ENCODE data around the gene ETV6.

Gene ETV6

DNA sequence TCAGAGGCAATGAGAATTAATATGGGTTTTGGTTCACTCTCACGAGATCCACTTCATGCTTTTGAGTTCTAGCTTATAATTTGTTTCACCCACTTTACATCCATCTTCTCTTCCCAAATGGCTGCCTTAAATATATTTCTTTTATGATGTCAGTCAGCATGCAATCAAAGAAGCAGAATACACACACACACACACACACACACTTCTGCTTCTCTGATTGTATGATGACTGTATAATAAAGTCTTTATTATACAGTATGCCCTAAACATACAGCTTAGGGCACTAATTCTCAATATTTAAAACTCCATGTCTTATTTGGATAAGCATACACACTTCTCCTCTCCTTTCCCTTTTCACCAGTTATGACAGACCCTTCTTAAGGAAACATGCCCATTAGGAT is 6.7 kb upstream of the ETV6 start:
- in situ Hi-C loops (cut with MboI; ENCODE audit: low sequenced_read_pairs): no loop called here

DNA sequence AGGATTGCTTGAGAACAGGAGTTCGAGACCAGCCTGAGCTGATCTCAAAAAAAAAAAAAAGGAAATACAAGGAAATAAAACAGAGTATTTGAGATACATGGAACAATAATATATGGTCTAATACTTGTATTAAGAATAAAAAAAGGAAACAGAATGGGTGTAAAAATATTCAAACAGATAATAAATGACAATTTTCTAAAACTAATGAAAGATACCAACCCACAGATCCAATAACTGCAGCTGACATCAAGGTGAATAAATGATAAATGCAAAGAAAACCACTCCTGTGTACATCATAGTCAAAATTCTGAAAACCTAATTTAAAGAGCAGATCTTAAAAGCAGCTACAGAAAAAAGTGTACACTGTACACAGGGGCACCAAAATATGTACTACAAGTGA is 4.1 kb upstream of the ETV6 start:
- in situ Hi-C loops (cut with MboI; ENCODE audit: low sequenced_read_pairs): no loop called here

DNA sequence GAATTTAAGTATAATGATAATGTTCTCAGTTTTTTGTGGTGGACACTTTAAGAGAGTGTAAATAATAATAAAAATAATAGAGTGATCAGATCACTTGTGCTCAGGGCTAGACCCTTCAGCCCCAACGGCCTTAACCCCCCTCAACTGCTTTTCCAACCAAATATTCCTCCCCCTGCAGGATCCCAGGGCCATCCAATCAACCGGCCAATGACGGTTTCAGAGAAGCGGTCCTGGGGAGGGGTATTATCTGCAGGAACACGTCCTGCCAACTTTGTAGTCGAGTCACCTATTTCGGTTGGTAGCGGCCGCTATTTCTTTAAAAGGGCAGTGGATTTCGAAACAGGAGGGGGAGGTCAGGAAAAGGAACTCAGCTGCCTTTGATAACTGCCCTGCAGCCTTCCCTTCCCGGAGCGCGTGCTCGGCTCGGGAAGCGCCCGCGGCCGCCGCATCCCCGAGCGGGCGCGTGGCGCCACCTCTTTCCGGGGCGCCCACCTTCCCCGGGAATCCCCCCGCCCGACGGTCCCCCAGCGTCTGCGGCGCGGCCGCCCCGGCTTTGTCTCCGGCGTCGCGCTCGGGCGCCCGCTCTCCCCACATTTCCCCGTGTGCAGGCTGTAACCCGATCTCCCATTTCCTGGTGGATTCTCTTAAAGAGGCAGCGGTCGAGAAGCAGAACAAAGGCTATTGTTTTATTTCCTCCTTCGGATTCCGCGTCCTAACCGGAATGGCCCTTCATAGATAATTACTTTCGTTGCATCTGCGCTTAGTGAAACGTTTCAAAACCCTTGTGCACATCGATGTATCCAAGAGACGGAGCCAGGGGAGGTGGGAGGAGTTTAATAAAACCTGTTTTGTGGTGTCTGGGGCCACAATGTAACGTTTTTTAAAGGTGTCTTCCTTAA is 711 bp upstream of the ETV6 start:
- in situ Hi-C loops (cut with MboI; ENCODE audit: low sequenced_read_pairs): no loop called here

DNA sequence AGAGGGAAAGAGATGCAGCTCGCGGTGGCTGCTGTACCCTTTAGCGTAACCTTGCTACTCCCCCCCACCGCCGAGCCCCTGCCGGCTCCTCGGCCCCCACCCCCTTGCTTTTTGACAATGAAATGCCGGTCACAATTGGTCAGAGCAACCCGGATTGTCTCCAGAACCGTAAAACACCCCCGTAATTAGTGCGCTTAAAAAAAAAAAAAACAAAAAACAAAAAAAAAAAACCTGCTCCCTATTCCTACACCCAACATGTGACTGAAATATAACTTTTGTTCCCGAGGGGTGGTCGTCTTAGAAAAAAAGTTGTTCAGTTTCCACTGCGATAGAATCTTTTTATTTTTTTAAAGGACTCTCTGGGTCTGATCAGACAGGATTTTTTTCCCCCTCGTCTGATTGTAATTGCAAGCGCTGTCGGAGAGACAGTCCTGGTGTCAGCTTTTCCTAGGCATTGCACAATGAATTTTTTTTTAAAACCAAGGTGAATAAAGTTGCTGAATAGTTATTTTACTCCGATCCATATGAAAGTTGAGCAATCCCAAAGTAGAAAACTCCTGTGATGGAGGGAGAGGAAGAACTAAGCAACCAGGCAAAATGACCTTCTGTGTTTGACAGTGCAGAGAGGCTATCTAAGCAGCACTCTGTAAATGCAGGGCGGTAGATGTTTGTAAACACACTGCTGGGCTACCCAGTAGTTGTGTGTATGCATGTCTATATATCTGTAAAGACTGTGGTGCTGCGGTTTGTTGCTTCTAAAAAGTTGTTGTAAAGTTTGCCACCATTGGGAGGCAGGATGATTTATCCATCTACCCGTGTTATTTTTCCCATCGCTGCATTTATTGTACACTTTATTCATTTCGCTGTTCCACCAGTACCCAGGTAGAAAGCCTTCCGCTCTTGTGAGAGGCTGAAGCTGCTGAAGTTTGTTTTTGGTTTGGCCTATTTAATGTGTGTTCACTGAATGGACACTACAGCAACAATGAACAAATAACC is 1.1 kb downstream of the ETV6 start:
- in situ Hi-C loops (cut with MboI; ENCODE audit: low sequenced_read_pairs): no loop called here

- in situ Hi-C loops (cut with MboI; ENCODE audit: low sequenced_read_pairs): no loop called here
These were observed 1.9 kb downstream of the ETV6 start for GRCh38 chr12:11651381-11651780.

- in situ Hi-C loops (cut with MboI; ENCODE audit: low sequenced_read_pairs): no loop called here
These were observed 2.3 kb downstream of the ETV6 start for GRCh38 chr12:11651785-11652184.

DNA sequence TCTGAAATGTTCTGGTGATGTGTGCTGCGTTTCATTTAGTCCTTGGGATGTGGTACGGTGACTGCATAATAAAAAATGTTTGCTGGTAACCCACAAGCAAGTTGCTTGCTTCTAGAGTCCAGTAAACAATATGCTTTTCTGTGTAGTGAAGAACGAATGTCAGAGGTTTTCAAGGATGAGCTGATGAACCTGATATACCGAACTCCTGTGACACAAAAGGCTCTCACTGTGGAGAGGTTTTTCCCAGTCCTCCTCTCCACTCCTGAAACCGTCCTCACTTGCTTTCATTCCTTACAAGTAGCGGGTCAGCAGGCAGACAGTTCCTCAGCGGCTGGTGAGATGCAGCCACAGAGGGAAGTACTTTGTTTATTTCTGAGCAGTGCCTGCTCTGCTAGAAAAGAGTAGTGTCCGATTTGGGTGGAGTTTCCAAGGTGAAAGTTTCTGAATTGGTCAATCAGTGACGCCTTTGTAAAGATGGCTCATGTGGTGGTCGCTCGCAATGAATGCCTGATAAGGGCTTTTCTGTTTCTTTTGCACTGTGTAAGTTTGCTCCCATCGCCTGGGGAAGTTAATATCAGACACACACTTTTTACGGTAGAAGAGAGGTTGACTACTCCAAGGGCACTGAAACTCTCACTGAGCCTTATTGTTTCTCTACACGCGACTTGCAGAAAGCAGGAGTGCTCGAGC is 3.0 kb downstream of the ETV6 start:
- in situ Hi-C loops (cut with MboI; ENCODE audit: low sequenced_read_pairs): no loop called here

DNA sequence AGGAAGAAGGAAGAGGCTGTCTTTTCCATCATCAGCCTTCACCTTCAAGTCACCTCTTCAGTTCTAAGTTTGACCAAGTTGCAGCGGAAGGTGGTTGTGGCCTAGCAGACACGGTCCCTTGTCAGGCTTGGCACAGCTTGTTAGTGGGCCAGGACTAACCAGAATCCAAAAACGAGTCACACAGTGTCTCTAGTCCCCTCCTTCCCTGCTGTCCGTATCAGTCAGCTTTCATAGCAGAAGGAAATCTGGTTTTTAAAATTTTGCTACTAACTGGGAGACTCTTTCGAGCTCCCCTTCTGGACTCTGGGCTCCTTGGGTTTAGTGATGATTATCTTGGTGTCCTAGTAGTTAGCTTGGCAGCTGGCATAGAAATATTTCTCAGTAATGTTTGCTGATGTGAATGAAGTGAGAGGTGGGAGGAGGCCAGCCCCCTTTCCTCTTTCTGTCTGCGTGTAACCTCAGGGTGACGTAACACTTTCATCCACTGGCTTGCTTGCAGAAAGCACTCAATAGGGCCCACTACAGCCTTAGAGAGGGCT is 3.8 kb downstream of the ETV6 start:
- in situ Hi-C loops (cut with MboI; ENCODE audit: low sequenced_read_pairs): no loop called here

- in situ Hi-C loops (cut with MboI; ENCODE audit: low sequenced_read_pairs): no loop called here
These were observed 4.9 kb downstream of the ETV6 start for GRCh38 chr12:11654338-11654737.

GRCh38 chr12:11654802-11655201 is 5.3 kb downstream of the ETV6 start:
- in situ Hi-C loops (cut with MboI; ENCODE audit: low sequenced_read_pairs): no loop called here

- in situ Hi-C loops (cut with MboI; ENCODE audit: low sequenced_read_pairs): no loop called here
These were observed 6.4 kb downstream of the ETV6 start for GRCh38 chr12:11655842-11656241.

- in situ Hi-C loops (cut with MboI; ENCODE audit: low sequenced_read_pairs): no loop called here
These were observed 7.1 kb downstream of the ETV6 start for GRCh38 chr12:11656550-11656949.

- in situ Hi-C loops (cut with MboI; ENCODE audit: low sequenced_read_pairs): no loop called here
These were observed 8.0 kb downstream of the ETV6 start for GRCh38 chr12:11657511-11657910.

- in situ Hi-C loops (cut with MboI; ENCODE audit: low sequenced_read_pairs): no loop called here
These were observed 9.3 kb downstream of the ETV6 start for GRCh38 chr12:11658791-11659190.

DNA sequence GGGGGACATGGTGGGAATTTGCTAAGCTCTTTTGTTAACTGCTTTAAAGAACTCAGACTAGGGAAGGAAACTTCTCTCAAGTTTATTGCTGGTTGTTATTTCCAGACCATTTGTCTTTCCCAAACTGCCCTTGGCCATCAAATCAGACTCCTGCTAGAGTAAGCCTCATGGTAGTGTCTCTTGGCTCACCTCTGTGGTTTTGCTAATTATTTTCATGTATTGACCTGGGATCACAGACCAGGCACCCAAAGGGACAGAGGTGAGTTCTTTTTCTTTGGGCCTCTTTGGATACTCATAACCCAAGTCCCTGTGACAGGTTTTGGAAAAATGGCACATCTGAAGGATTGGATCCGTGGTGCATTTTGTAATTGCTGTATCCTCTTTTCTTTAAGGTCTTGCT is 11.2 kb downstream of the ETV6 start:
- in situ Hi-C loops (cut with MboI; ENCODE audit: low sequenced_read_pairs): no loop called here

DNA sequence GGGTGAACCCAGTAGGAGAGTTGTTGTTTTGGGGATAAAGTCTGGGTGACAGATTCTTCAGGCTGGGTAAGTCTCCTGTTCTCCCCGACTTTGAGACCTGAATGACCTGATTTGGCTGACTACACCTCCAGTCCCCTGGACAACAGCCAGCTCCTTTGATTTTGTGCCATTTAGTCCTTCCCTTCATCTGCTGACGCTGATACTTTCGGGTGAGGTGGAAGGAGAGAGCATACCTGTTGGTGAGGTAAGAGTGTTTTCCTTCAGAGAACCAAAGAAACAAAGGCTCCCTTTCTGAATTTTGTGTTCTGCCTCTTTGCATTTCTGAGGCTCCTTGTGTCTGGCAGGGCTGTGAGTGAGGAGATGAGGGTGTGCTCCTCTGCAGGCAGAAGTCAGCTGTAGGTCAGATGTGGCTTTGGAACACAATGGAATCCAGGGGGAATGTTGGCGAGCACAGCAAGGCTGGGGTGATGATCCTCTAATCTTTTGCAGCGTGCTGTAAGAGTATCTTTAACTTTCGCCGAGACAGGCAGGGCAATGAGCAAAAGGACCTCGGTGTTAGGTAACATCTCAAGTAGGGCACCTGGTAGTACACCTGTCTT is 12.1 kb downstream of the ETV6 start:
- in situ Hi-C loops (cut with MboI; ENCODE audit: low sequenced_read_pairs): no loop called here

- in situ Hi-C loops (cut with MboI; ENCODE audit: low sequenced_read_pairs): no loop called here
These were observed 12.9 kb downstream of the ETV6 start for GRCh38 chr12:11662369-11662768.

- in situ Hi-C loops (cut with MboI; ENCODE audit: low sequenced_read_pairs): no loop called here
These were observed 13.7 kb downstream of the ETV6 start for GRCh38 chr12:11663130-11663529.

- in situ Hi-C loops (cut with MboI; ENCODE audit: low sequenced_read_pairs): no loop called here
These were observed 14.6 kb downstream of the ETV6 start for GRCh38 chr12:11664101-11664500.
